Endothelial cell of umbilical vein (primary cell): Measurements from ENCODE around the gene HNMT. TPM values are rescaled to one million over a fixed set of nuclear protein-coding genes. Genes with fewer than 3 reads are reported as not detected.

ENCODE experiments used
- BruUV-seq: library from RNA; stranded (reverse); fragments of 400-500 nt; replicated peaks from 2 replicates; lab custom pipeline; 2021; lab: Mats Ljungman, UMichigan
- CTCF ChIA-PET: fragments of 300-600, 350-600 bp; sonication (Branson Sonifier 250); formaldehyde crosslinking; loops from one replicate; lab custom pipeline; 2021; ENCODE audit warnings: antibody characterized with exemption, inconsistent platforms; lab: Charles Lee
- POLR2A ChIA-PET: fragments of 300-600, 350-600 bp; sonication (Branson Sonifier 250); formaldehyde crosslinking; loops from one replicate; lab custom pipeline; 2021; ENCODE audit warnings: antibody characterized with exemption, inconsistent platforms; lab: Charles Lee
- DNase-seq: peaks from one replicate; pipeline ENCODE4 v3.0.0-alpha.2; 2011; ENCODE audit warnings: low read depth, low spot score
- FAIRE-seq: peaks from 2 replicates; lab custom pipeline; 2011; peaks lifted over from hg19 to GRCh38; lab: Jason Lieb, UNC
- H2AFZ ChIP-seq: 2 replicates; pipeline ENCODE4 v1.6.0; 2012; ENCODE audit warnings: low read depth, low read length, control low read depth, inconsistent platforms
- H3K27ac ChIP-seq: 2 replicates; pipeline ENCODE4 v1.5.1; 2011; ENCODE audit warnings: low read depth, mild to moderate bottlenecking, control low read depth, low read length, moderate library complexity; ENCODE audit not compliant: insufficient read depth
- H3K27me3 ChIP-seq, 2 experiments: 2 replicates each; pipeline versions ENCODE4 v1.6.0 to v1.6.1; 2011; ENCODE audit warnings: low read length in 2 of 2, mixed read lengths in 1 of 2; ENCODE audit not compliant: control insufficient read depth in 2 of 2, insufficient read depth in 2 of 2
- H3K36me3 ChIP-seq, 2 experiments: 2 replicates in 1 of 2; 3 replicates in 1 of 2; pipeline ENCODE4 v1.5.1; 2011; ENCODE audit warnings: low read length in 2 of 2, mild to moderate bottlenecking in 1 of 2, moderate library complexity in 1 of 2; ENCODE audit not compliant: control insufficient read depth in 2 of 2, insufficient read depth in 2 of 2; ENCODE audit errors: extremely low read depth in 1 of 2
- H3K4me1 ChIP-seq: 3 replicates; pipeline ENCODE4 v1.5.1; 2011; ENCODE audit warnings: mild to moderate bottlenecking, low read length; ENCODE audit not compliant: control insufficient read depth, insufficient read depth; ENCODE audit errors: extremely low read depth
- H3K4me2 ChIP-seq: 2 replicates; pipeline ENCODE4 v1.6.1; 2011; ENCODE audit warnings: low read length, control low read depth, mixed read lengths; ENCODE audit not compliant: insufficient read depth
- H3K4me3 ChIP-seq, 3 experiments: fragments of 200-600 bp in 1 of 3; sonication (generic), shearing (Covaris generic) in 1 of 3; replicated peaks in 1 of 3; 2 replicates each; pipeline ENCODE4 v1.5.1; 2011 to 2016; ENCODE audit warnings: control low read depth in 3 of 3, low read length in 3 of 3, mild to moderate bottlenecking in 2 of 3, inconsistent platforms in 1 of 3, low read depth in 1 of 3, moderate library complexity in 1 of 3; ENCODE audit not compliant: insufficient read depth in 1 of 3
- H3K79me2 ChIP-seq: 2 replicates; pipeline ENCODE4 v1.6.0; 2012; ENCODE audit warnings: low read length, inconsistent platforms; ENCODE audit not compliant: control insufficient read depth, insufficient read depth
- H3K9ac ChIP-seq: replicated peaks from 2 replicates; pipeline ENCODE3; 2011; ENCODE audit warnings: low read length, control low read depth; ENCODE audit not compliant: insufficient read depth; ENCODE audit errors: extremely low read depth
- H3K9me1 ChIP-seq: replicated peaks from 3 replicates; pipeline ENCODE4 v1.6.0; 2011; ENCODE audit warnings: mild to moderate bottlenecking, low read length; ENCODE audit not compliant: control insufficient read depth, insufficient read depth; ENCODE audit errors: extremely low read depth
- H3K9me3 ChIP-seq: replicated peaks from 2 replicates; pipeline ENCODE4 v1.5.1; 2012; ENCODE audit warnings: low read length, inconsistent platforms; ENCODE audit not compliant: control insufficient read depth, insufficient read depth
- H4K20me1 ChIP-seq: replicated peaks from 2 replicates; pipeline ENCODE3; 2011; ENCODE audit warnings: mild to moderate bottlenecking, low read length; ENCODE audit not compliant: control insufficient read depth, insufficient read depth; ENCODE audit errors: extremely low read depth
- CTCF ChIP-seq, 2 donors: IDR thresholded peaks; 1 replicate in 1 of 2; 2 replicates in 1 of 2; pipeline ENCODE4 v1.5.1; 2011; ENCODE audit warnings: low read length in 2 of 2, mild to moderate bottlenecking in 2 of 2, moderate library complexity in 2 of 2, control low read depth in 1 of 2, inconsistent platforms in 1 of 2, low read depth in 1 of 2; ENCODE audit not compliant: insufficient read depth in 1 of 2; ENCODE audit errors: extremely low read depth in 1 of 2
- EZH2 ChIP-seq: IDR thresholded peaks from 2 replicates; pipeline ENCODE4 v1.6.1; 2012; ENCODE audit warnings: borderline replicate concordance, low read depth, mild to moderate bottlenecking, moderate library complexity, low read length, inconsistent platforms; ENCODE audit not compliant: severe bottlenecking
- FOS ChIP-seq: IDR thresholded peaks from 2 replicates; pipeline ENCODE4 v1.6.1; 2011; ENCODE audit warnings: mild to moderate bottlenecking, low read length, moderate library complexity, borderline replicate concordance; ENCODE audit not compliant: insufficient read depth
- GATA2 ChIP-seq: IDR thresholded peaks from 2 replicates; pipeline ENCODE4 v1.7.0; 2011; ENCODE audit warnings: low read depth, mild to moderate bottlenecking, moderate library complexity, mixed read lengths, low read length; ENCODE audit not compliant: insufficient read length, insufficient read depth
- JUN ChIP-seq: IDR thresholded peaks from 2 replicates; pipeline ENCODE4 v1.6.1; 2011; ENCODE audit warnings: borderline replicate concordance, low read depth; ENCODE audit not compliant: insufficient read length, insufficient read depth
- MYC ChIP-seq: IDR thresholded peaks from one replicate; pipeline ENCODE4 v1.6.1; 2011; ENCODE audit warnings: mild to moderate bottlenecking, low read depth, low read length
- POLR2AphosphoS5 ChIP-seq: IDR thresholded peaks from 2 replicates; pipeline ENCODE4 v1.6.1; 2012; ENCODE audit warnings: low read depth, mild to moderate bottlenecking, control low read depth, low read length, moderate library complexity; ENCODE audit not compliant: insufficient read depth
- dilution Hi-C: fragments of 300-500 bp; cut with MboI; formaldehyde crosslinking; loops from one replicate; pipeline ENCODE4 v1.15.0; 2019; ENCODE audit warnings: low sequenced_read_pairs; ENCODE audit not compliant: extremely low pct_ligation_motif_present
- intact Hi-C: fragments of 100-400 bp; cut with micrococcal nuclease; formaldehyde crosslinking; loops from one replicate; pipeline ENCODE4 v1.10.0; 2022
- polyA plus RNA-seq, 4 experiments: library from polyadenylated mRNA; depleted of rRNA in 3 of 4; stranded (reverse) in 3 of 4; unstranded in 1 of 4; fragments of >200 nt; gene quantifications; 2 replicates each; pipeline versions ENCODE4 v1.2.1 to v1.2.3, GENCODE V29; 2011 to 2012; ENCODE audit warnings: missing spikeins in 1 of 4
- total RNA-seq: library from RNA; stranded (reverse); gene quantifications from 2 replicates; pipeline ENCODE4 v1.2.3, GENCODE V29; 2021
- TF ChIP-seq, protein P1 (sequence below): IDR thresholded peaks from 2 replicates; pipeline ENCODE4 v1.6.1; 2011; ENCODE audit not compliant: insufficient read depth, insufficient read length

HNMT gene
- total and polyA plus RNA-seq, 2 donors (not counting 3 experiments of a cell fraction or from before 2014, with no cell fraction given), result 8.6 to 16.9 TPM

DNA sequence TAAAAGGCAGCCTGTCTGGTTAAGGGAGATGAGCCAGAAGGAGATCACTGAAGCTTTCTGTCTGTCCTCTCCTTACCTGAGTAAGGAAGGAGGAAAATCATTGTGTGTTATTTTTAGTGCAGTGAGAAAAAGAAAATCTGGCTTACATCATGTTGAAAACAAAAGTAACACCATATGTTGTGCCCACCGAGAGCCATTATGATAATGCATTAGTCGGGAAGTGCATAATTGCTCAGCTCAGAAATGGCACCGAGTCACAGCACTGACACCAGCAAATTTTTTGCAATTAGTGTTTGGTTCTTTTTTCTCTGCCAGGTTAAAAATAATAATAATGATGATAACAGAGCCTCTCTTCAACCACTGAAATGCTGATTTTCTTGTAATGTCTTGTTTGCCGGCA lies 46.6 kb downstream of the HNMT start:
- Histone ChIP-seq H3K27ac (no peak overlapping the region), H3K4me2 (no peak overlapping the region), H3K9ac (no peak overlapping the region), H3K4me3 (no peak overlapping the region), H2AFZ (no peak overlapping the region), H3K79me2 (no peaks in the 10 kb centered on the region), H3K4me1 (no peaks in the 10 kb centered on the region), H3K9me1 (no peaks in the 10 kb centered on the region), H4K20me1 (no peaks in the 10 kb centered on the region), H3K36me3 (no peaks in the 10 kb centered on the region), H3K9me3 (no peaks in the 10 kb centered on the region), H3K27me3 (no peaks in the 10 kb centered on the region)
- DNase-seq, result no peak
- POLR2A ChIA-PET, result no interaction called here
- intact Hi-C loops, result no loop called here
- CTCF ChIA-PET, result interaction anchor here (2.1 kb wide), 1 partner anchor 9 kb away, joined by 12 read pairs; no protein-coding TSS in a partner anchor
- no peak for FAIRE-seq
- BruUV-seq, result no TSS peak
- TF ChIP-seq, protein P1, sequence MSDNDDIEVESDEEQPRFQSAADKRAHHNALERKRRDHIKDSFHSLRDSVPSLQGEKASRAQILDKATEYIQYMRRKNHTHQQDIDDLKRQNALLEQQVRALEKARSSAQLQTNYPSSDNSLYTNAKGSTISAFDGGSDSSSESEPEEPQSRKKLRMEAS, result no peak
- no peak for TF ChIP-seq MYC
- TF ChIP-seq GATA2, result no peak
- no peak for TF ChIP-seq FOS
- TF ChIP-seq JUN, result no peak
- no peak for TF ChIP-seq EZH2
- TF ChIP-seq CTCF (IDR thresholded peaks at IDR 0.05; ENCODE audit: extremely low read depth in 1 of 2, insufficient read depth in 1 of 2, low read depth in 1 of 2, low read length in 2 of 2), result no peak
- no peak for TF ChIP-seq POLR2AphosphoS5
- dilution Hi-C loops, result no loop called here
